Measurements from ENCODE around the gene CLMN.

The CLMN gene

DNA sequence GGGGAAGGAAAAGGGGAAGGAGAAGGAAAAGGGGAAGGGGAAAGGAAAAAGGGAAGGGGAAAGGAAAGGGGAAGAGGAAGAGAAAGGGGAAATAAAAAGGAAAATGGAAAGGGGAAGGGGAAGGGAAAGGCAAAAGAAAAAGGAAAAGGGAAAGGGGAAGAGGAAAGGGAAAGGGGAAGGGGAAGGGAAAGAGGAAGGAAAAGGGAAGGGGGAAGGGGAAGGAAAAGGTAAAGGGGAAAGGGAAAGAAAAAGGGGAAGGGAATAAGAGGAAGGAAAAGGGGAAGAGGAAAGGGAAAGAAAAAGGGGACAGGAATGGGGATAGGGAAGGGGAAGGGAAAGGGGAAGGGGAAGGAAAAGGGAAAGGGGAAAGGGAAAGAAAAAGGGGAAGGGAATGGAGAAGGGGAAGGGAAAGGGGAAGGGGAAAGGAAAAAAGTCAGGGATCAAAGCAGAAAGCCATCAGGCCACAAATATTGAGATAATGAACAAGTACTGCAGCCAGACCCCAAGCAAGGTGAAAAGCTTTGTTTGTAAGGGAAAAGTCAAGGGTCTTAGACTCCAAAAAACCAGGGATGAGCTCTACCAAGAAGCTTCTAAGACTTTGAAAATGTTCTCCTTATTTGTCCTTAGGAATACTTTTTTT lies 182.4 kb downstream of the CLMN start:
- DNase-seq (ENCODE audit: low spot score), result no peak

DNA sequence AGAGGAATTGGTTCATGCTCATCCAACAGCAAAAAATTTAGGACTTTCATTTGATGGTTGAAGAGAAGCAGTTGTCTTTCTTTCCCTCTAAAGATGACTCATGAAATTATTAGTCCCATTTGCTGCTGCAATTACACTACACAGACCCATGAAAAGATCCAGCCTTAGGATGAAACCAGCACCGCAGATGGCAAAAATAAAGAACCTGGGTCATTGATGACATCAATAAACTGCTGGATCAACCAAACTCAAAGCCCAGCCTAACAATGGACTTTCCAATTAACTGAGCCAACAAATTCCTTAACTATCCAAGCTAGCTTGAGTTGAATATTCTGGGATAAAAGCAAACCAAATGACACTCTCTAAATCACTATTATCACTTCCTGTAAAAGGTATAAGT lies 183.1 kb downstream of the CLMN start:
- DNase-seq (ENCODE audit: low spot score), result no peak

DNA sequence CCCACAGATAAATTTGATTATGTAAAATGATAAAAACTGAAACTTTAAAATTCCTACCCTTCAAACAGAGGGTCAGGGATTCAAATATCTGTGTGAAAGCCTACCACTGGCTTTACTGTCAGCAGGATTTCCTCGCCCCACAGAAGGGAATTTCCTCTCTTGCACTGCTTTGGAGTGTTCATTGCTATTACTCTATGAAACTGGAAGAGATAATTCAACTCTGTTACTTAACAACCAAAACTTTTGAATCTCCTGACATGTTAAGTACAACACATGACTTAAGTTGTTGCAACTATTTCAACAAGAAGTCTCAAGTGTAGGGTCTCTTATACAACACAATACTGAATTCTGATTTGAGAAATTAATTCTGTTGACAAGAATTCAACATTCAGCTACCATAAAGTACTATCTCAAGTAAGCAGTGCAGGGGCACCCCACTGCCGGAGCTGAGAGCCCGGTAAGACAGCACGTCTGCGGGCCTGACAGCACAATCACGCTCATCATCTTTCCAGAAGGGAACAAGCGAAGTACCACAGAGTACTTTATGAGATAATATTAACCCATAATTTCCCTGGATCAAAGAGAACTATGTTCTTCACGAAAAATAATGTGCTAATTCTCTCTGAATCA lies 185.3 kb downstream of the CLMN start:
- DNase-seq (ENCODE audit: low spot score), result no peak

DNA sequence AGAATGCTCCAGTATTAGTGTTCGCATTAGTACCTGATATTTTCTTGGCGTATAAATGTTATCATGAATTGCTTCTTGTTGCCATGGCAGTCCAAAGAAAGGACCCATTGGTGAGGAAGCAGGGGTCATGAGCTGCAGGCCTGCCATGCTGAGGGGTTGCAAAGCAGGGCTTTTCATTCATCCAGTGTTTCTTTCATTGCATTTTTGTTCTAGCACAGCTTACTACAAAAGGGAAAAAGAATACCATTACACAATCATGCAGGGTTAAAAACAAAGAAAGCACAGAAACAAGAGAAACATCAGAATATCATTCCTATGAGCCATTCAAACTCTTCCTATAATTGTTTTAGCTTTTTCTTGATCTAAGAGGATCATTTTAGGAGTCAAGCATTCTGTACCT lies 186.4 kb downstream of the CLMN start:
- DNase-seq (ENCODE audit: low spot score), result no peak

DNA sequence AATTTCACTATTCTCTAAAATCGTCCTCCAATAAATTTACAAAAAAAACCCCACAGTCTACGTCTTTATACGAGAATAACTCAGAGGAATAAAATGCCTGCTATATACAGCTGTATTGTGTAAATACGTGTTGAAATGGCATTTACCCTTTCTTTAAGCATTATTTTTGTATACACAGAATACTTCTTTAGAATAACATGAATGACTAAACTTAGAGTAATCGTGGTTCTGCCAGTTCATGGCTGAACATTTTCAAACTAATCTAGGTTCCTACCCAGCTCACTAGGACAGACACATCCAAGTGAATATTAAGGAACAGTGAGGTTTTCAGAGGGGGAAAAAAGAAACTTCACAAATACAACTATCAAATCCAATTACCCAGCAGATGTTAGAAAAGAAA lies 186.9 kb downstream of the CLMN start:
- DNase-seq (ENCODE audit: low spot score), result no peak

Measured in CD4-positive, alpha-beta T cell treated with Interleukin-2 at 100 ng/mL for 4 hours (primary cell).